Measurements from ENCODE around the gene FAM120A.

Gene FAM120A

GRCh38 chr9:93580654-93581380 lies 129.3 kb downstream of the FAM120A start:
- no peak for DNase-seq

- DNase-seq = no peak
Observed at GRCh38 chr9:93582115-93582514, 130.6 kb downstream of the FAM120A start.

- DNase-seq = no peak
Observed at GRCh38 chr9:93582550-93582949, 131.1 kb downstream of the FAM120A start.

GRCh38 chr9:93585259-93585658 lies 133.8 kb downstream of the FAM120A start:
- no peak for DNase-seq

- DNase-seq = no peak
Observed at GRCh38 chr9:93585695-93586094, 134.2 kb downstream of the FAM120A start.

GRCh38 chr9:93586290-93587057 lies 135.0 kb downstream of the FAM120A start:
- DNase-seq = no peak

GRCh38 chr9:93587284-93587650 lies 135.8 kb downstream of the FAM120A start:
- no peak for DNase-seq

GRCh38 chr9:93587651-93588347 lies 136.3 kb downstream of the FAM120A start:
- DNase-seq = no peak

- no peak for DNase-seq
Observed at GRCh38 chr9:93588641-93589609, 137.4 kb downstream of the FAM120A start.

GRCh38 chr9:93589688-93590087 lies 138.2 kb downstream of the FAM120A start:
- no peak for DNase-seq

GRCh38 chr9:93590609-93591234 lies 139.2 kb downstream of the FAM120A start:
- DNase-seq = no peak

GRCh38 chr9:93591301-93592007 lies 140.0 kb downstream of the FAM120A start:
- DNase-seq = no peak

GRCh38 chr9:93592008-93592642 lies 140.6 kb downstream of the FAM120A start:
- DNase-seq = no peak

- DNase-seq = no peak
Observed at GRCh38 chr9:93592643-93593021, 141.1 kb downstream of the FAM120A start.

GRCh38 chr9:93593144-93593658 lies 141.7 kb downstream of the FAM120A start:
- DNase-seq = no peak

GRCh38 chr9:93594041-93594756 lies 142.7 kb downstream of the FAM120A start:
- DNase-seq = no peak

- no peak for DNase-seq
Observed at GRCh38 chr9:93595461-93595860, 144.0 kb downstream of the FAM120A start.

GRCh38 chr9:93595861-93596365 lies 144.4 kb downstream of the FAM120A start:
- no peak for DNase-seq

GRCh38 chr9:93596399-93596798 lies 144.9 kb downstream of the FAM120A start:
- DNase-seq = no peak
